ENCODE results near the gene PRMT7. TPM values are rescaled to one million over a fixed set of nuclear protein-coding genes. Genes with fewer than 3 reads are reported as not detected.

Gene PRMT7
- total and polyA plus RNA-seq, 7 experiments from 2014 or later: 42.5 to 95.1 (median 72.6) TPM

DNA sequence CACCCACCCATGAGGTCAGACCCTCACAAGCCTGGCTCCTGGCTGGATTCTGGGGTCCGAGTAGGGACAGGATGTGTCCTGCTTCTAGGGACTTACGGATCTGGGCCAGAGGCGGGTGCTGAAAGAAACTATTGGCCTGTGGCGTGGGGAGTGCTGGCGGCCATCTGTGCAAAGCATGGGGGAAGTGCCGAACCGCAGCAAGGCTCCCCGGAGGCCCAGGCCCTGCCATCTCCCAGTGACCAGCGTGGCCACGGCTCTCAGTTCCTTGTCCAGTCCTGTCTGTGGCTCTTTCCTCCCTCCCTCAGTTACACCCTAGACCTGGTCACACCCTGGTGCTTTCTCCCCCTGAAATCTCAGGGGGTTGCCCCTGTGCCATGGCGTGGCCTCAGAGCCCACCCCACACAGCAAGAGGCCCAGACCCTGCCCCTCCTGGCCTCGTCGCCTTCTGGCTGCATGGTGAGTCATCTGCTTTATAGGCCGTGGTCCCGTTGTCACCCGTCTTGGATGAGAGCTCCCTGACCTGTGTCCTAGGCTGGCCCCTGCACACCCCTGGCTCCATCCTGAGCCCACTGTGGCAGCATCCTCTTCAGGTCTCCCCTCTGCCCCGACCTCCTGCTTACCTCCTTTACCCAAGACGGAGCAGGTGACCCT is 54.5 kb downstream of the PRMT7 start:
- peaks cover 0 to 6% (median 4%) of the 10 kb centered on the region in 5 donors for H3K36me3 Mint-ChIP-seq
- Histone ChIP-seq H3K36me3 (ENCODE audit: control insufficient read depth in 2 of 3, insufficient read depth in 3 of 3, low read length in 3 of 3) (no peaks in the 10 kb centered on the region), H3K27ac (ENCODE audit: low read depth, low read length) (no peak overlapping the region), H3K4me3 (ENCODE audit: low read length) (no peak overlapping the region), H3K27me3 (ENCODE audit: control insufficient read depth in 2 of 2, insufficient read depth in 2 of 2, low read length in 2 of 2) (no peaks in the 10 kb centered on the region), H3K4me1 (ENCODE audit: control insufficient read depth in 2 of 2, insufficient read depth in 2 of 2, low read length in 2 of 2) (peaks cover 18 to 36% of the 10 kb centered on the region in 2 donors), H3K9me3 (ENCODE audit: control insufficient read depth in 2 of 3, low read length in 3 of 3) (no peaks in the 10 kb centered on the region)
- ChIA-PET CTCF (no interaction called here), POLR2A (interaction anchor here (0.5 kb wide), 1 partner anchor 63 kb away, joined by 3 read pairs; no protein-coding TSS in a partner anchor)
- ATAC-seq (no peak), DNase-seq (no peak)
- peaks cover 0 to 24% (median 0%) of the 10 kb centered on the region in 5 donors for H3K27me3 Mint-ChIP-seq
- H3K4me1 Mint-ChIP-seq: peaks cover 34 to 50% (median 43%) of the 10 kb centered on the region in 7 donors
- no peak overlapping the region for H3K27ac Mint-ChIP-seq
- no peaks in the 10 kb centered on the region for H3K9me3 Mint-ChIP-seq
- intact Hi-C loops (cut with micrococcal nuclease): loop anchor here in 1 of 2 donors (5.0 kb wide), 1 partner anchor 52 kb away; no protein-coding TSS in a partner anchor
- H3K4me3 Mint-ChIP-seq: no peak overlapping the region

DNA sequence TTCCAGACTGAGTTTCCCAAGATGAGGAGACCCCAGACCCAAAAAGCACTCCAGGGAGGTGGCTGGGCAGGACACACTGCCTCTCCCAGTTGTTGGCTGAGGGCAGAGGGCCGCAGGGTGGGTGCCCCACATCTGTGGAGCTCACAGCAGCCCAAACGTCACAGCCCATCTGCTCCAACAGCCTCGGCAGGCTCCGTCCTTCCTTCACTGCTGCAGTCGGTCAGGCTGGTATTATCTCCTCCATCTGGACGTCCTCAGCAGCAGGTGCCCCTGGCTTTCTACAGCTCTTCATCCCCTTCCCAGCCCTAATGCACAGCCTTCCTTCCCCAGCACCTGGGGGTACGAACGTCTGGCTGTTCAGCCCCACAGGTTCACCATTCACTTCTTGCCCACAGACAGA is 55.2 kb downstream of the PRMT7 start:
- no peaks in the 10 kb centered on the region for H3K9me3 Mint-ChIP-seq
- H3K36me3 Mint-ChIP-seq: peaks cover 0 to 2% (median 0%) of the 10 kb centered on the region in 5 donors
- H3K27ac ChIP-seq (ENCODE audit: low read depth, low read length): no peak overlapping the region
- CTCF ChIA-PET: interaction anchor here (0.7 kb wide), 1 partner anchor 90 kb away, joined by 3 read pairs; no protein-coding TSS in a partner anchor
- POLR2A ChIA-PET: no interaction called here
- peaks cover 0 to 29% (median 0%) of the 10 kb centered on the region in 5 donors for H3K27me3 Mint-ChIP-seq
- H3K4me1 ChIP-seq (ENCODE audit: control insufficient read depth in 2 of 2, insufficient read depth in 2 of 2, low read length in 2 of 2): peaks cover 23 to 43% of the 10 kb centered on the region in 2 donors
- intact Hi-C loops (cut with micrococcal nuclease): loop anchor here in 1 of 2 donors (2.0 to 5.0 kb wide), 2 partner anchors 51 to 83 kb away; partner anchors contain the start of gene SMPD3
- H3K4me1 Mint-ChIP-seq: peaks cover 39 to 56% (median 48%) of the 10 kb centered on the region in 7 donors
- no peak for DNase-seq
- no peak overlapping the region for H3K4me3 ChIP-seq (ENCODE audit: low read length)
- no peaks in the 10 kb centered on the region for H3K27me3 ChIP-seq (ENCODE audit: control insufficient read depth in 2 of 2, insufficient read depth in 2 of 2, low read length in 2 of 2)
- ATAC-seq: no peak
- H3K27ac Mint-ChIP-seq: peak overlapping the region in 1 of 9 donors; percentile 73
- peak overlapping the region in 1 of 10 donors; percentile 48 for H3K4me3 Mint-ChIP-seq
- no peaks in the 10 kb centered on the region for H3K9me3 ChIP-seq (ENCODE audit: control insufficient read depth in 2 of 3, low read length in 3 of 3)
- no peaks in the 10 kb centered on the region for H3K36me3 ChIP-seq (ENCODE audit: control insufficient read depth in 2 of 3, insufficient read depth in 3 of 3, low read length in 3 of 3)

DNA sequence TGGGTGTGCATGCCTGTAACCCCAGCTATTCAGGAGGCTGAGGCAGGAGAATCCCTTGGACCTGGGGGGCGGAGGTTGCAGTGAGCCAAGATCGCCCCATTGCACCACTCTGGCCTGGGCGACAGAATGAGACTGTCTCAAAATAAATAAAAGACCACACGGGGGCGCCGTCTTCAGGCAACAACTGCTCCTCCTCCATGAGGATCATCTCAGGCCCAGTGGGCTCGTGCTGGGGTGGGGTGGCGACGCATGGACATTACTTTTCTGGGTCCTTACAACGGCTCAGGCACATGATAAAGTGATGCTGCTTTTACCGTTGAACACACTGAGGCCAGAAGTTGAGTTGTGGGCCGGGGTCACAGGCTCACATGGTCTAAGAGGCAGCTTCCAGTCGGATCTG is 56.2 kb downstream of the PRMT7 start:
- Mint-ChIP-seq H3K27me3 (peaks cover 0 to 34% (median 0%) of the 10 kb centered on the region in 5 donors), H3K27ac (peak overlapping the region in 2 of 9 donors; percentile 3 to 70), H3K9me3 (no peaks in the 10 kb centered on the region), H3K4me1 (peaks cover 39 to 58% (median 48%) of the 10 kb centered on the region in 7 donors), H3K4me3 (peak overlapping the region in 2 of 10 donors; percentile 51 to 58), H3K36me3 (peaks cover 0 to 2% (median 0%) of the 10 kb centered on the region in 5 donors)
- DNase-seq (peak in 5 of 9 donors; percentile 31 to 50 (median 38)), ATAC-seq (no peak)
- H3K4me1 ChIP-seq (ENCODE audit: control insufficient read depth in 2 of 2, insufficient read depth in 2 of 2, low read length in 2 of 2): peaks cover 23 to 51% of the 10 kb centered on the region in 2 donors
- intact Hi-C loops (cut with micrococcal nuclease): loop anchor here (1.0 to 5.0 kb wide), 4 partner anchors 11 to 143 kb away; partner anchors contain the start of gene SMPD3 (in 1 of the 2)
- ChIA-PET POLR2A (no interaction called here), CTCF (interaction anchor here (0.7 kb wide), 1 partner anchor 89 kb away, joined by 3 read pairs; no protein-coding TSS in a partner anchor)
- no peaks in the 10 kb centered on the region for H3K9me3 ChIP-seq (ENCODE audit: control insufficient read depth in 2 of 3, low read length in 3 of 3)
- H3K27me3 ChIP-seq (ENCODE audit: control insufficient read depth in 2 of 2, insufficient read depth in 2 of 2, low read length in 2 of 2): no peaks in the 10 kb centered on the region
- H3K27ac ChIP-seq (ENCODE audit: low read depth, low read length): no peak overlapping the region
- H3K36me3 ChIP-seq (ENCODE audit: control insufficient read depth in 2 of 3, insufficient read depth in 3 of 3, low read length in 3 of 3): no peaks in the 10 kb centered on the region
- no peak overlapping the region for H3K4me3 ChIP-seq (ENCODE audit: low read length)

DNA sequence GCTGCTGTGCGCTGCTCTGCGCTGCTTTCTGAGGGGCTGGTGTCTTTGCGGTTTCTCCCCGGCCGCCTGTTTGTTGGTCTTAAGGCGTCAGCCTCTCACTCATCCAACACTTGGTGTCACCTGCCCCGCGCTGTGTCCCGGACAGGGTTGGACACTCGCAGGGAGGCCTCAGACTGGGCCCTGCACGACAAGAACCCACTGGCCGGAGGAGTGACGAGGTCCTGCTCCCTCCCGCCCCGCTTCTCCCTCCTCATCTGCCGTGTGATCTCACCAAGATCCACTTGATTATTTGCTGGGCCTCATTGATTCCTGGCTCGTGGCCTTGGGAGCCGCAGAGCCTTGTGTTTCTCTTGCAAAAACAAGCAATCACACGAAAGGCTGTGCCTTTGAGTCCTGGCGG is 56.6 kb downstream of the PRMT7 start:
- DNase-seq: no peak

DNA sequence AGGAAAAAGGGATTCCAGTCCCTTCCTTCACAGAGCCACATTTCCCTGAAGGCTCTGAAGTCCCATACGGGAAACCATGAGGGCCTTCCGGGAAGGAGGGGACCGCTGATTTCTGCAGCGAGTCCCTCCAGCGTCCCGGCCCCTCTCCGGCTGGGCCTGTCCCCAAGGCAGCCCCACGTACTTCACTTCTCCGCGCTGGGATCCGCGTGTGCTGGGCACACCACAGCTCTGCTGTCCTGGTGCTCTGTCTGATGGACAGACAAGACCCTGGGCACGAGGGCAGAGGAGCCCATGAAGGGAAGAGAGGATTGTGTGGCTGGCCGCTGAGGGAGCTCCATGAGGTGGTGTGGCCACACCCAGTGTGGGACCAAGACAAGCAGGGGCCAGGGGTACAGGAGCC is 57.1 kb downstream of the PRMT7 start:
- Histone ChIP-seq H3K4me3 (ENCODE audit: low read length) (no peak overlapping the region), H3K4me1 (ENCODE audit: control insufficient read depth in 2 of 2, insufficient read depth in 2 of 2, low read length in 2 of 2) (peaks cover 23 to 51% of the 10 kb centered on the region in 2 donors), H3K9me3 (ENCODE audit: control insufficient read depth in 2 of 3, low read length in 3 of 3) (no peaks in the 10 kb centered on the region), H3K27ac (ENCODE audit: low read depth, low read length) (no peak overlapping the region), H3K27me3 (ENCODE audit: control insufficient read depth in 2 of 2, insufficient read depth in 2 of 2, low read length in 2 of 2) (no peaks in the 10 kb centered on the region), H3K36me3 (ENCODE audit: control insufficient read depth in 2 of 3, insufficient read depth in 3 of 3, low read length in 3 of 3) (no peaks in the 10 kb centered on the region)
- ChIA-PET POLR2A (no interaction called here), CTCF (interaction anchor here (1.5 kb wide), 1 partner anchor 13 kb away, joined by 5 read pairs; no protein-coding TSS in a partner anchor)
- DNase-seq: no peak
- Mint-ChIP-seq H3K36me3 (peaks cover 0 to under 1% (median 0%) of the 10 kb centered on the region in 5 donors), H3K9me3 (no peaks in the 10 kb centered on the region), H3K4me1 (peaks cover 39 to 58% (median 48%) of the 10 kb centered on the region in 7 donors), H3K4me3 (peak overlapping the region in 4 of 10 donors; percentile 51 to 73 (median 61)), H3K27ac (peak overlapping the region in 3 of 9 donors; percentile 14 to 66 (median 26)), H3K27me3 (peaks cover 0 to 42% (median 0%) of the 10 kb centered on the region in 5 donors)
- no peak for ATAC-seq
- intact Hi-C loops (cut with micrococcal nuclease): loop anchor here (1.0 to 5.0 kb wide), 4 partner anchors 12 to 142 kb away; partner anchors contain the start of gene SMPD3 (in 1 of the 2)

More for the DNA sequence above, 56.6 kb downstream of the PRMT7 start:
- peak overlapping the region in 2 of 10 donors; percentile 45 to 73 for H3K4me3 Mint-ChIP-seq
- H3K4me3 ChIP-seq (ENCODE audit: low read length): no peak overlapping the region
- H3K27me3 ChIP-seq (ENCODE audit: control insufficient read depth in 2 of 2, insufficient read depth in 2 of 2, low read length in 2 of 2): no peaks in the 10 kb centered on the region
- ChIA-PET CTCF (no interaction called here), POLR2A (no interaction called here)
- no peak for ATAC-seq
- intact Hi-C loops (cut with micrococcal nuclease): loop anchor here (1.0 to 5.0 kb wide), 4 partner anchors 11 to 143 kb away; partner anchors contain the start of gene SMPD3 (in 1 of the 2)
- no peaks in the 10 kb centered on the region for H3K36me3 ChIP-seq (ENCODE audit: control insufficient read depth in 2 of 3, insufficient read depth in 3 of 3, low read length in 3 of 3)
- peaks cover 39 to 58% (median 48%) of the 10 kb centered on the region in 7 donors for H3K4me1 Mint-ChIP-seq
- H3K9me3 Mint-ChIP-seq: no peaks in the 10 kb centered on the region
- H3K36me3 Mint-ChIP-seq: peaks cover 0 to 2% (median 0%) of the 10 kb centered on the region in 5 donors
- H3K27ac ChIP-seq (ENCODE audit: low read depth, low read length): no peak overlapping the region
- peaks cover 0 to 37% (median 0%) of the 10 kb centered on the region in 5 donors for H3K27me3 Mint-ChIP-seq
- peaks cover 23 to 51% of the 10 kb centered on the region in 2 donors for H3K4me1 ChIP-seq (ENCODE audit: control insufficient read depth in 2 of 2, insufficient read depth in 2 of 2, low read length in 2 of 2)
- H3K27ac Mint-ChIP-seq: no peak overlapping the region
- H3K9me3 ChIP-seq (ENCODE audit: control insufficient read depth in 2 of 3, low read length in 3 of 3): no peaks in the 10 kb centered on the region

DNA sequence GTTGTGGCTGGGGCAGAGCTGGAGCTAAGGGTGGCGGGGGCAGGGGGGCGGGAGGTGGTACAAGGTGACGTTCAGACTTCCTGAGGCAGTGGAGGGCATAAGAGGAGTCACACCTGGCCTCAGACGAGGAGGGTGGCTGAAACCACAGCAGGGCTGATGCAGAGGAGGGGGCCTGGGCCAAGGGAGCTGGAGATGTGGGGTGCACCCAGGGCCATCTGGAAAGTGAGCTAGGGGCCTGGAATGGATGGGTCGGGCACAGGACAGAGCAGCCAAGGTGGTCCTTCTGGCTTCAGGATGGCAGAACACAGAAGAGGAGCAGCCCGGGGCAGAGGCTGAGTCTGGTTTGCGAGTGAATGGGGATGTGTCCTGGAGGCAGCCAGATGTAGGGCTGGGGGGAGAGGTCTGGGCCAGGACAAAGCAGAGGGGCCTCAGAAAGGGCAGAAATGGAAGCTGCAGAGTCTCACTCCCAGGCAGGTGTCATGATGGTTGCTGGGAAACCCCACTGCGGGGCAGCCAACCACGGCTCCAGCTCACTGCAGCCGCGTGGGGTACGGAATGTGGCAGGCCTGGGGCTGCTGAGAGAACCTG is 57.6 kb downstream of the PRMT7 start:
- no peaks in the 10 kb centered on the region for H3K36me3 ChIP-seq (ENCODE audit: control insufficient read depth in 2 of 3, insufficient read depth in 3 of 3, low read length in 3 of 3)
- ChIA-PET POLR2A (interaction anchor here (0.6 to 1.3 kb wide), 3 partner anchors 50 to 115 kb away, joined by 3 read pairs; no protein-coding TSS in a partner anchor), CTCF (interaction anchor here (1.5 kb wide), 1 partner anchor 13 kb away, joined by 5 read pairs; no protein-coding TSS in a partner anchor)
- intact Hi-C loops (cut with micrococcal nuclease): loop anchor here in 1 of 2 donors (5.0 kb wide), 1 partner anchor 49 kb away; no protein-coding TSS in a partner anchor
- Mint-ChIP-seq H3K27ac (peak overlapping the region in 3 of 9 donors; percentile 26 to 72 (median 66)), H3K9me3 (no peaks in the 10 kb centered on the region), H3K27me3 (peaks cover 0 to 47% (median 0%) of the 10 kb centered on the region in 5 donors), H3K4me3 (peak overlapping the region; percentile 51 to 74 (median 64)), H3K36me3 (no peaks in the 10 kb centered on the region), H3K4me1 (peaks cover 39 to 58% (median 48%) of the 10 kb centered on the region in 7 donors)
- peaks cover 23 to 51% of the 10 kb centered on the region in 2 donors for H3K4me1 ChIP-seq (ENCODE audit: control insufficient read depth in 2 of 2, insufficient read depth in 2 of 2, low read length in 2 of 2)
- peak; percentile 35 for ATAC-seq
- peak in 2 of 9 donors; percentile 22 to 41 for DNase-seq
- no peaks in the 10 kb centered on the region for H3K27me3 ChIP-seq (ENCODE audit: control insufficient read depth in 2 of 2, insufficient read depth in 2 of 2, low read length in 2 of 2)
- H3K9me3 ChIP-seq (ENCODE audit: control insufficient read depth in 2 of 3, low read length in 3 of 3): no peaks in the 10 kb centered on the region
- H3K27ac ChIP-seq (ENCODE audit: low read depth, low read length): no peak overlapping the region
- no peak overlapping the region for H3K4me3 ChIP-seq (ENCODE audit: low read length)
